GM23338 (cell line): Measurements from ENCODE around the gene NEU2. TPM values are rescaled to one million over a fixed set of nuclear protein-coding genes. Genes with fewer than 3 reads are reported as not detected.

Source experiments
- ATAC-seq: fragments of 200-7000 bp; cut with Tn5 transposase; 3 replicates; pipeline ENCODE4 v1.9.1; 2020
- DNase-seq: peaks from one replicate; pipeline ENCODE4 v3.0.0-alpha.2; 2015; ENCODE audit warnings: low spot score
- H2AFZ ChIP-seq: fragments of 200-600 bp; sonication (generic); 2 replicates; pipeline ENCODE4 v1.8.0; 2016; ENCODE audit warnings: antibody characterized with exemption, mild to moderate bottlenecking, moderate library complexity
- H3F3A ChIP-seq: fragments of 200-600 bp; sonication (generic); replicated peaks from 2 replicates; pipeline ENCODE4 v1.8.0; 2017; ENCODE audit warnings: antibody characterized with exemption, mixed run types, low read depth
- H3K27ac ChIP-seq: fragments of 200-600 bp; sonication (generic); 2 replicates; pipeline ENCODE4 v1.6.1; 2016; ENCODE audit warnings: low read depth
- H3K27me3 ChIP-seq: fragments of 200-600 bp; sonication (generic); 2 replicates; pipeline ENCODE4 v1.8.0; 2016; ENCODE audit warnings: mild to moderate bottlenecking, mixed run types, moderate library complexity; ENCODE audit not compliant: insufficient read depth
- H3K36me3 ChIP-seq: fragments of 200-600 bp; sonication (generic); 2 replicates; pipeline ENCODE4 v1.8.0; 2016; ENCODE audit warnings: mild to moderate bottlenecking; ENCODE audit not compliant: insufficient read depth
- H3K4me1 ChIP-seq: fragments of 200-600 bp; sonication (generic); 2 replicates; pipeline ENCODE4 v1.8.0; 2016; ENCODE audit warnings: mild to moderate bottlenecking, moderate library complexity; ENCODE audit not compliant: insufficient read depth
- H3K4me2 ChIP-seq: fragments of 200-600 bp; sonication (generic); 2 replicates; pipeline ENCODE4 v1.7.1; 2017; ENCODE audit warnings: mixed run types
- H3K4me3 ChIP-seq: fragments of 200-600 bp; sonication (generic); 2 replicates; pipeline ENCODE4 v1.6.1; 2016; ENCODE audit warnings: mixed run types
- H3K79me2 ChIP-seq: fragments of 200-600 bp; sonication (generic); replicated peaks from 2 replicates; pipeline ENCODE4 v1.8.0; 2017; ENCODE audit warnings: mild to moderate bottlenecking; ENCODE audit not compliant: insufficient read depth
- H3K9me2 ChIP-seq: fragments of 200-600 bp; sonication (generic); 2 replicates; pipeline ENCODE4 v1.8.0; 2017; ENCODE audit not compliant: insufficient read depth
- H4K20me1 ChIP-seq: fragments of 200-600 bp; sonication (generic); replicated peaks from 2 replicates; pipeline ENCODE4 v1.8.0; 2017; ENCODE audit warnings: mild to moderate bottlenecking; ENCODE audit not compliant: insufficient read depth
- H3K27ac Mint-ChIP-seq: 2 replicates; pipeline ENCODE4 v1.8.0; 2020; ENCODE audit warnings: inconsistent platforms, mild to moderate bottlenecking, moderate library complexity, mixed read lengths
- H3K27me3 Mint-ChIP-seq: 3 replicates; pipeline ENCODE4 v1.8.0; 2022; ENCODE audit warnings: low read depth, mild to moderate bottlenecking, moderate library complexity, mixed read lengths, inconsistent platforms; ENCODE audit not compliant: insufficient read depth, poor library complexity
- H3K36me3 Mint-ChIP-seq: 3 replicates; pipeline ENCODE4 v1.8.0; 2021; ENCODE audit warnings: low read depth, mild to moderate bottlenecking, inconsistent platforms, moderate library complexity, mixed read lengths
- H3K4me1 Mint-ChIP-seq: 3 replicates; pipeline ENCODE4 v1.8.0; 2020; ENCODE audit warnings: mild to moderate bottlenecking, inconsistent platforms, mixed read lengths
- H3K4me3 Mint-ChIP-seq: 3 replicates; pipeline ENCODE4 v1.8.0; 2021; ENCODE audit warnings: moderate library complexity, mild to moderate bottlenecking, inconsistent platforms, mixed read lengths
- H3K9me3 Mint-ChIP-seq: 3 replicates; pipeline ENCODE4 v1.8.0; 2020; ENCODE audit warnings: moderate library complexity, mild to moderate bottlenecking, inconsistent platforms, mixed read lengths
- CTCF ChIP-seq, 2 experiments: fragments of 200-600 bp in 1 of 2; sonication (generic) in 1 of 2; conservative IDR thresholded peaks; 2 replicates each; pipeline versions ENCODE4 v1.5.1 to v1.6.1; 2016 to 2017; ENCODE audit warnings: antibody characterized with exemption in 2 of 2, low read depth in 2 of 2, mild to moderate bottlenecking in 2 of 2, moderate library complexity in 1 of 2
- ETS1 ChIP-seq: IDR thresholded peaks from 2 replicates; pipeline ENCODE4 v1.6.1; 2016; ENCODE audit warnings: antibody characterized with exemption
- EZH2 ChIP-seq: fragments of 200-600 bp; sonication (generic); IDR thresholded peaks from one replicate; pipeline ENCODE4 v1.8.0; 2017; ENCODE audit warnings: antibody characterized with exemption, mild to moderate bottlenecking, low read depth; ENCODE audit not compliant: unreplicated experiment
- EZH2phosphoT487 ChIP-seq: fragments of 200-600 bp; sonication (generic); IDR thresholded peaks from one replicate; pipeline ENCODE4 v1.8.1; 2018; ENCODE audit warnings: antibody characterized with exemption; ENCODE audit not compliant: unreplicated experiment
- JUNB ChIP-seq: IDR thresholded peaks from one replicate; pipeline ENCODE4 v1.6.1; 2016; ENCODE audit warnings: antibody characterized with exemption; ENCODE audit not compliant: unreplicated experiment
- NANOG ChIP-seq: IDR thresholded peaks from 2 replicates; pipeline ENCODE4 v1.6.1; 2016; ENCODE audit warnings: antibody characterized with exemption, borderline replicate concordance
- POLR2AphosphoS5 ChIP-seq: IDR thresholded peaks from 2 replicates; pipeline ENCODE4 v1.6.1; 2016; ENCODE audit warnings: antibody characterized with exemption, low read depth
- REST ChIP-seq: IDR thresholded peaks from one replicate; pipeline ENCODE4 v1.6.1; 2018; ENCODE audit warnings: antibody characterized with exemption; ENCODE audit not compliant: unreplicated experiment
- STAT1 ChIP-seq: IDR thresholded peaks from one replicate; pipeline ENCODE4 v1.6.1; 2016; ENCODE audit warnings: antibody characterized with exemption; ENCODE audit not compliant: unreplicated experiment
- ZNF331 ChIP-seq: fragments of 250-450 bp; sonication (Bioruptor Pico); IDR thresholded peaks from 2 replicates; pipeline ENCODE4 v1.5.0; 2020; ENCODE audit warnings: low read depth, mild to moderate bottlenecking, moderate library complexity
- polyA plus RNA-seq: library from polyadenylated mRNA; unstranded; fragments of >200 nt; fragmentation: Nextera tagmentation; extraction: Ambion mirVana; gene quantifications from 2 replicates; pipeline ENCODE4 v1.2.1, GENCODE V29; 2016
- total RNA-seq: library from RNA; depleted of rRNA; stranded (reverse); fragments of >200 nt; shearing (Covaris generic); gene quantifications from 2 replicates; pipeline ENCODE4 v1.2.3, GENCODE V29; 2014

Gene NEU2
- total and polyA plus RNA-seq, 2 experiments from 2014 or later: not detected

- DNase-seq (peak; percentile 56), ATAC-seq (peak; percentile 49)
- H3K4me3 Mint-ChIP-seq: no peak overlapping the region
- Histone ChIP-seq H2AFZ (0 out of 2 replicates have a peak overlapping the region, but pooled peaks have one; percentile 18), H3K4me3 (no peak overlapping the region), H4K20me1 (no peaks in the 10 kb centered on the region), H3K27ac (no peak overlapping the region), H3K4me2 (no peak overlapping the region), H3K79me2 (no peaks in the 10 kb centered on the region), H3K36me3 (no peaks in the 10 kb centered on the region), H3K4me1 (no peaks in the 10 kb centered on the region), H3K9me2 (no peaks in the 10 kb centered on the region), H3F3A (no peaks in the 10 kb centered on the region), H3K27me3 (no peaks in the 10 kb centered on the region)
- H3K27ac Mint-ChIP-seq: no peak overlapping the region
- peaks cover 4% of the 10 kb centered on the region for H3K27me3 Mint-ChIP-seq
- TF ChIP-seq NANOG (no peak), CTCF (conservative IDR thresholded peaks at IDR 0.05; ENCODE audit: low read depth in 2 of 2) (peak; percentile 35 to 78; a peak in 3 of 4 replicates), JUNB (no peak), POLR2AphosphoS5 (no peak)
- H3K9me3 Mint-ChIP-seq: no peaks in the 10 kb centered on the region
- H3K36me3 Mint-ChIP-seq: no peaks in the 10 kb centered on the region
- H3K4me1 Mint-ChIP-seq: peaks cover 22% of the 10 kb centered on the region
These were observed 27.0 kb downstream of the NEU2 start for GRCh38 chr2:233059547-233059796.

GRCh38 chr2:233059797-233060500, 27.5 kb downstream of the NEU2 start, which contains the start of gene INPP5D:
Gene INPP5D, plus strand, starts transcription at chr2:233060342. Its CDS starts 137 bp downstream, at chr2:233060479.
- Mint-ChIP-seq H3K4me3 (no peak within 1 kb of the TSS), H3K9me3 (no peaks in the 10 kb centered on the region), H3K27me3 (peaks cover 6% of the 10 kb centered on the region), H3K4me1 (peaks cover 22% of the 10 kb centered on the region), H3K27ac (no peak within 1 kb of the TSS), H3K36me3 (no peaks in the 10 kb centered on the region)
- no peak for ATAC-seq
- H3K36me3 ChIP-seq: no peaks in the 10 kb centered on the region
- DNase-seq: no peak
- H4K20me1 ChIP-seq: no peaks in the 10 kb centered on the region
- H2AFZ ChIP-seq: 0 out of 2 replicates have a peak within 1 kb of the TSS, but pooled peaks have one; percentile 18
- no peaks in the 10 kb centered on the region for H3K4me1 ChIP-seq
- H3K4me2 ChIP-seq: no peak within 1 kb of the TSS
- no peak within 1 kb of the TSS for H3K4me3 ChIP-seq
- no peaks in the 10 kb centered on the region for H3K9me2 ChIP-seq
- H3F3A ChIP-seq: no peaks in the 10 kb centered on the region
- H3K27ac ChIP-seq: no peak within 1 kb of the TSS
- no peaks in the 10 kb centered on the region for H3K79me2 ChIP-seq
- H3K27me3 ChIP-seq: no peaks in the 10 kb centered on the region
- TF ChIP-seq EZH2: no peak
- TF ChIP-seq CTCF (conservative IDR thresholded peaks at IDR 0.05; ENCODE audit: low read depth in 2 of 2): no peak; a peak in 1 of 4 replicates
- TF ChIP-seq ETS1: no peak
- no peak for TF ChIP-seq REST
- no peak for TF ChIP-seq STAT1
- no peak for TF ChIP-seq NANOG
- TF ChIP-seq JUNB: no peak
- no peak for TF ChIP-seq ZNF331 (CRISPR knock-in tag)
- no peak for TF ChIP-seq EZH2phosphoT487
